Upper lobe of left lung (tissue), 6 donors: ENCODE data around the gene PATJ. TPM values are rescaled to one million over a fixed set of nuclear protein-coding genes. Genes with fewer than 3 reads are reported as not detected.

Source experiments
- ATAC-seq, 2 donors: fragments of 200-7000 bp; cut with Tn5 transposase; one replicate each; pipeline ENCODE4 v1.9.1; 2022; ENCODE audit warnings: mild to moderate bottlenecking in 2 of 2, moderate library complexity in 2 of 2; ENCODE audit not compliant: low FRiP score in 2 of 2
- DNase-seq, 2 donors: peaks; one replicate each; pipeline ENCODE4 v3.0.0-alpha.2; 2019 to 2020
- H3K27ac ChIP-seq, 4 donors: fragments of 200-600 bp; sonication (generic); one replicate each; pipeline ENCODE4 v1.5.1; 2016 to 2019
- H3K27me3 ChIP-seq, 4 donors: fragments of 200-600 bp; sonication (generic); one replicate each; pipeline ENCODE4 v1.5.1; 2017 to 2019
- H3K36me3 ChIP-seq, 4 donors: fragments of 200-600 bp; sonication (generic); one replicate each; pipeline ENCODE4 v1.5.1; 2016 to 2019
- H3K4me1 ChIP-seq, 4 donors: fragments of 200-600 bp; sonication (generic); one replicate each; pipeline ENCODE4 v1.5.1; 2018 to 2019
- H3K4me3 ChIP-seq, 4 donors: fragments of 200-600 bp; sonication (generic); one replicate each; pipeline ENCODE4 v1.5.1; 2017 to 2019; ENCODE audit warnings: mild to moderate bottlenecking in 2 of 4, moderate library complexity in 1 of 4
- H3K9me3 ChIP-seq, 4 donors: fragments of 200-600 bp; sonication (generic); one replicate each; pipeline ENCODE4 v1.5.1; 2018 to 2019
- CTCF ChIP-seq, 6 experiments: fragments of 450-650 bp in 4 of 6; fragments of 200-600 bp in 2 of 6; sonication (generic) in 2 of 6; IDR thresholded peaks; one replicate each; pipeline ENCODE4 v1.5.1; 2016 to 2019; ENCODE audit warnings: antibody characterized with exemption in 6 of 6
- EP300 ChIP-seq, 4 donors: sonication (generic); formaldehyde crosslinking; IDR thresholded peaks; one replicate each; pipeline ENCODE4 v1.5.1; 2017; ENCODE audit warnings: antibody characterized with exemption in 4 of 4, control low read depth in 2 of 4
- POLR2A ChIP-seq, 4 donors: fragments of 450-650 bp; IDR thresholded peaks; one replicate each; pipeline ENCODE4 v1.5.1; 2016 to 2017; ENCODE audit warnings: antibody characterized with exemption in 4 of 4, mild to moderate bottlenecking in 2 of 4
- POLR2AphosphoS5 ChIP-seq, 2 donors: sonication (generic); formaldehyde crosslinking; IDR thresholded peaks; one replicate each; pipeline ENCODE4 v1.5.1; 2017; ENCODE audit warnings: antibody characterized with exemption in 2 of 2
- WGBS, 2 donors: methylation state at CpG; one replicate each; pipeline ENCODE4 v1.1.5; 2017 to 2018; 5-methylcytosine and 5-hydroxymethylcytosine counted together
- total RNA-seq, 6 donors: library from RNA; depleted of rRNA in 4 of 6; stranded (reverse); fragments of >200 nt in 4 of 6; gene quantifications; one replicate each; pipeline versions ENCODE4 v1.1.0 to v1.2.1, GENCODE V29; 2016 to 2021
- donor health status: DM: no; HTN: no; CAD: no; lungs with moderate emphysema.
- donor health status: DM: no; HTN: yes; CAD: no; lungs with severe emphysema.

PATJ gene
- total RNA-seq, 6 donors from 2014 or later, result 37.1 to 217 (median 70.5) TPM

DNA sequence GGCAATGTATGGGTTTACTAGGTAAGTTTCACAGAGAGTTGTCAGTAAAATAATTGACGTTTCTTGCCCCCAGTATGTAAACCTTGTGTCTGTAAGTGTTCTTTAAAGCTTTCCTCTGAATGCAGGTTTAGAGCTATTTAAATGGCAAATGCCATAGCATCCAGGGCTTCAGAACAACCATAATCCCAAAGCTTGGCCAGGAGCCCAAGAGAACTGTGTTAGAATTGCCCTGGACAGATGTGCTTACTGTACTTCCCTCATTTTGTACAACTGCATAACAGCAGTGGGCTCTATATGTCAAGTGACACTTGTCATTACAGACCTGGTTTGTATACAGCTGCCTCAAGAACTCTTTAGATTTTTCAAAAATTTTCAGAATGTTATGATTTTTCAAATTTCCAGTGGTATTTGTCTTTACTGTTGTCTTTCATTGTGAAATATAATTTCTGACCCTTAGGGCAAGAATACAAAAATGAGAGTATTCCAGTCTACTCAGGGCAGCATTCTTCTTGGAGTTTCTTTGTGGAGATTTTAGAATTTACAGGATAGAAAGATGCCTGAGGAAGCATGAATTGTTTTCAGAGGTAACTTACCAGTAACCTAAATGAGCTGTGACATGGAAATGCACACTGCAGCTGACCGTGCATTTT, 315.5 kb downstream of the PATJ start:
- H3K4me3 ChIP-seq, result no peak overlapping the region
- H3K27ac ChIP-seq, result no peak overlapping the region
- no peak for DNase-seq
- TF ChIP-seq CTCF (IDR thresholded peaks at IDR 0.05) (no peak), POLR2AphosphoS5 (IDR thresholded peaks at IDR 0.05) (no peak), POLR2A (IDR thresholded peaks at IDR 0.05) (no peak), EP300 (IDR thresholded peaks at IDR 0.05) (no peak)
- no peak for ATAC-seq
- H3K4me1 ChIP-seq, result no peaks in the 10 kb centered on the region
- no peaks in the 10 kb centered on the region for H3K9me3 ChIP-seq
- WGBS, 2 donors, result 91 to 96% methylated on average over 2 of the region's 2 CpGs
- H3K36me3 ChIP-seq, result no peaks in the 10 kb centered on the region
- no peaks in the 10 kb centered on the region for H3K27me3 ChIP-seq

- H3K4me1 ChIP-seq, result no peaks in the 10 kb centered on the region
- no peak for TF ChIP-seq POLR2A (IDR thresholded peaks at IDR 0.05)
- no peak for TF ChIP-seq CTCF (IDR thresholded peaks at IDR 0.05)
- TF ChIP-seq EP300 (IDR thresholded peaks at IDR 0.05), result no peak
- TF ChIP-seq POLR2AphosphoS5 (IDR thresholded peaks at IDR 0.05), result no peak
- H3K27me3 ChIP-seq, result no peaks in the 10 kb centered on the region
- H3K36me3 ChIP-seq, result no peaks in the 10 kb centered on the region
- 57 to 63% methylated on average over 3 of the region's 3 CpGs for WGBS, 2 donors
- ATAC-seq, result no peak
- H3K4me3 ChIP-seq, result no peak overlapping the region
- H3K9me3 ChIP-seq, result no peaks in the 10 kb centered on the region
- no peak overlapping the region for H3K27ac ChIP-seq
- no peak for DNase-seq
These were observed 316.7 kb downstream of the PATJ start for GRCh38 chr1:62058956-62059355.

DNA sequence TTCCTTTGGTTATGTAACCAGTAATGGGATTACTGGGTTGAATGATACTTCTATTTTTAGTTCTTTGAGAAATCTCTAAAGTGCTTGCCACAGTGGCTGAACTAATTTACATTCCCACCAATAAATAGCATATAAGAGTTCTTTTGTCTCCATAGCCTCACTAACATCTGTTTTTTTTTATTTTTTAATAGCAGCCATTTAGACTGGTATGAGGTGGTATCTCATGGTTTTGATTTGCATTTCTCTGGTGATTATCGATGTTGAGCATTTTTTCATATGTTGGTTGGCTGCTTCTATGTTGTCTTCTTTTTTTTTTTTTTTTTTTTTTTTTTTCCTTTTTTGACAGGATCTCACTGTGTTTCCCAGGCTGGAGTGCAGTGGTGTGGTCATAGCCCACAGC, 319.8 kb downstream of the PATJ start:
- Histone ChIP-seq H3K27me3 (no peaks in the 10 kb centered on the region), H3K9me3 (peaks cover 0 to 4% (median 0%) of the 10 kb centered on the region in 4 donors), H3K4me3 (no peak overlapping the region), H3K36me3 (no peaks in the 10 kb centered on the region), H3K27ac (no peak overlapping the region), H3K4me1 (no peaks in the 10 kb centered on the region)
- TF ChIP-seq POLR2AphosphoS5 (IDR thresholded peaks at IDR 0.05) (no peak), EP300 (IDR thresholded peaks at IDR 0.05) (no peak), POLR2A (IDR thresholded peaks at IDR 0.05) (no peak), CTCF (IDR thresholded peaks at IDR 0.05) (no peak)
- 87 to 96% methylated on average over 1 of the region's 1 CpG for WGBS, 2 donors
- DNase-seq (no peak), ATAC-seq (no peak)

DNA sequence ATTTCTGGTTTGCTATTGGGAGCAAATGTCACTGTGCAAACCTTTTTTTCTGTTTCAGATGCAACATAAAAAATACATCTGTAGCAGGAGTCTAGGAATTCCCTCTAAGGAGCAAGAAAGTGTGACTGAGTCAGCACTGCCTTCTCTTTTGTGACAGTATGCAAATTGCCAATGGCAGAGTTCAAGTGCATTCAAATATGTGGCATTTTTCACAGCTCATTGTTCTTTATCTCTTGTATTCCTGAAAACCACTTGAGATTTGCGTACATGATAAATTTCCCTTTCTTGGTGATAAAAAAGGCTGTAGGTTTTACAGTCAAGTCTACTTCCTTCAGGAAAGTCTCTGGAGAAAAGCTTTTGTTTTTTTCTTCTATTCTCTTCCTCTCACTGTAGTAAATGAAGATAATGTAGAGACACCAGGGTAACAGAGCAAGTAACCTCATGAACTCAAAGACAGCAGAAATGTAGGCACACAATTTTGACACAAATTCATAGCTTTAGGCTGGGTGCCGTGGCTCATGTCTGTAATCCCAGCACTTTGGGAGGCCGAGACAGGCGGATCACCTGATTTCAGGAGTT, 322.6 kb downstream of the PATJ start:
- Histone ChIP-seq H3K9me3 (peaks cover 0 to 4% (median 0%) of the 10 kb centered on the region in 4 donors), H3K27ac (no peak overlapping the region), H3K36me3 (no peaks in the 10 kb centered on the region), H3K27me3 (no peaks in the 10 kb centered on the region), H3K4me3 (no peak overlapping the region), H3K4me1 (peaks cover 0 to 3% (median 0%) of the 10 kb centered on the region in 4 donors)
- TF ChIP-seq POLR2A (IDR thresholded peaks at IDR 0.05), result no peak
- TF ChIP-seq EP300 (IDR thresholded peaks at IDR 0.05), result no peak
- TF ChIP-seq CTCF (IDR thresholded peaks at IDR 0.05), result no peak
- TF ChIP-seq POLR2AphosphoS5 (IDR thresholded peaks at IDR 0.05), result no peak
- DNase-seq (no peak), ATAC-seq (no peak)
- 84 to 87% methylated on average over 4 of the region's 4 CpGs for WGBS, 2 donors

- Histone ChIP-seq H3K27ac (no peak overlapping the region), H3K9me3 (peaks cover 0 to 4% (median 0%) of the 10 kb centered on the region in 4 donors), H3K4me3 (no peak overlapping the region), H3K27me3 (no peaks in the 10 kb centered on the region), H3K4me1 (peaks cover 0 to 3% (median 0%) of the 10 kb centered on the region in 4 donors), H3K36me3 (no peaks in the 10 kb centered on the region)
- no peak for TF ChIP-seq POLR2AphosphoS5 (IDR thresholded peaks at IDR 0.05)
- no peak for TF ChIP-seq CTCF (IDR thresholded peaks at IDR 0.05)
- no peak for TF ChIP-seq EP300 (IDR thresholded peaks at IDR 0.05)
- no peak for TF ChIP-seq POLR2A (IDR thresholded peaks at IDR 0.05)
- WGBS, 2 donors, result 82 to 85% methylated on average over 2 of the region's 2 CpGs
- no peak for ATAC-seq
- DNase-seq, result no peak
These were observed 324.4 kb downstream of the PATJ start for GRCh38 chr1:62066713-62067112.
